GM19395 (cell line): ENCODE data around the gene PLCXD1.
"Not testable (repeated sequence)": the region's sequence is repeated elsewhere in the genome, so short reads cannot be mapped to it uniquely, and the experiment has no call there.

Experiments used
- ATAC-seq: cut with Tn5 transposase; IDR thresholded peaks from one replicate; pipeline ENCODE4 v1.9.1; 2021; ENCODE audit warnings: mild to moderate bottlenecking, moderate library complexity; ENCODE audit not compliant: unreplicated experiment

Gene PLCXD1

DNA sequence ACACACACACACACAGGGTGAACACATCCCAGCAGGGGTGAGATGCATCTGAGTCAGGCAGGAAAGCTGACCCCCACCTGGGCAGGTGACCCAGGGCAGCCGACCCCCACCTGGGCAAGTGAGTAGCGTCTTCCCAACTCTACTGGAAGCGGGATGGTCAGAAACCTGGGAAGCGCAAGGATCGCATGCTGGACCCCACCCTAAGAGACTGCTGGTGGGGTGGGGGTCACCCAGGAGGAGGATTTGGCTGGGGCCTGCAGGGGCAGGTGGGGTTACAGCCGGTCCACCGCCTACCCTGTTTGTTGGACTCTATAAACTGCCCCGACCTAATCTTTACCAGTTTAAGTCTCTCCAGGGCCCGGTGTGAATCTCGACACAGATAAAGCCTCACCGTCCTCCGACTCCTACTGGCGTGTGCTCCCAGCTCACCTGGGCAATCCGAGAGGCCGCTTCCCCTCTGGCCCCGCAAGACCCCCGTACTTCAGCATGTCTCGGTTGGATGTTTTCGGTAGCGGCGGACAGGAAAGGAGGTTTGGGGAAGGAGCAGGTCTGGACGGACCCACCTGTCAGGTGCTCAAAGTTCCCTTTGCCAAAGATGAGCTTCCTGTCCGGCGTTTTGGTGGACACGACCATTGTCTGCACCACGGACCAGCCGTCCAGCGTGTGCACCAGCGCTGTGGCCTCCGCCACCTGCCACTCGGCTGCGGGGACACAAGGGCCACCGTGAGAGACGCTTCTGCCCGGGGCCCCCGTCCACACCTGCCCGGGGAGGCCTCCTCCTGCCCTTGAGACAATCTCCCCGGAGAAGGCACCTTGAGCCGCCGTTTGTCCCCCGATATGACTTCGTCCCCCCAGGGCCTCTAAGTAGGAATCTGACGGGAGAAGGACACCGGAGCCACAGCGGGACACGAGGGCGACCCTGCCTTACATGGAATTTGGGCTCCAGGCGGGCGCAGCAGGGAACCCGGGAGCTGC lies 35.5 kb downstream of the PLCXD1 start:
- no peak for ATAC-seq

DNA sequence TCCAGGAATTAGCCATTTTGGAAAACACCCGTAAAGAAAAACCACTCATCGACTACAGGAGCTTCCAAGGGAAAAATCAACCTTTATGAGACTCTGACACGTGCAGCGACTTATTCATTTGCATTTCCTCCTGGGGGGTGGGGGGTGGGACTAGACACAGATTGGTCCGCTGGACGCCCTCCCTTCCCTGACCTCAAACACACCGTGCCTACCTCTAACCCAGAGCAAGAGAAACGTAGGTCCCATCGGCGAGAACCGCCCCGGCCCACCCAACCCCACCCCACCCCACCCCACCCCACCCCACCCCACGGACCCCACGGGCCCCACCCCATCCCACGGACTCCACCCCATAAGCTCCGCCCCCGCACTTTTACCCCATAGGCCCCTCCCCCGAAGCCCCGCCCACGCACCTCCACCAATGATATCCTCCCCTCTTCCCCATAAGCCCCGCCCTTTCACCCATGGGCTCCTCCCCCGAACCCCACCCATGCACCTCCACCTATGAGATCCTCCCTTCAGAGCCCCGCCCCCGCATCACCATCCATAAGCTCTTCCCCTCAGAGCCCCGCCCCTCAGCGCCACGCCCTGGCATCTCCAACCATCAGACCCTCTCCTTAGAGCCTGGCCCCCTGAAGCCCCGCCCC lies 36.4 kb downstream of the PLCXD1 start:
- no peak for ATAC-seq

DNA sequence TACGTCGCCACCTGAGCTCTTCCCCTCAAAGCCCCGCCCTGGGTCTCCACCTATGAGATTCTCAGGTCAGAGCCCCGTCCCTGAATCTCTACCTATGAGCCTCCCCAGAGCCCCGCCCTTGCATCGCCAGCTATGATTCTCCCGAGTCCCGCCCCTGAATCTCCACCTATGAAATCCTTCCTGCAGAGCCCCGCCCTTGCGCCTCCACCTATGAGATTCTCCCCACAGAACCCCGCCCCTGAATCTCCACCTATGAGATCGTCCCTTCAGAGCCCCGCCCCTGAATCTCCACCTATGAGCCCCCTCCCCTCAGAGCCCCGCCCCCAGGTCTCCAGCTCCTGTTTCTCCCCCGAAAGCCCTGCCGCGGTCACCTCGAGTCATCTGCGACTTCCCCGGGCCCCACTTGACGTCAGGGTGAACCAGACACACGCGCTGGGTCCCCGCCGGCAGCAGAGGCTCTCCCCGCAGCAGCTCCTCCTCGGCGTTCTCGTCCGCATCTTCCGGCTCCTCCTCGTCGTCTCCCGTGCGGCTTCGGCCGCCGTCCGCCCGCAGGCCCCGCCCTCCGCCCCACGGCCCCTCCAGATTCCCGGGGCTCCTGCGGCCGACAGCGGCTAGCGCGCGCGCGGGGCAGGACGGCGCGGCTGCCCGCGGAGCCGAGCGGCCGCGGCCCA lies 37.0 kb downstream of the PLCXD1 start:
- peak; percentile 68 for ATAC-seq

DNA sequence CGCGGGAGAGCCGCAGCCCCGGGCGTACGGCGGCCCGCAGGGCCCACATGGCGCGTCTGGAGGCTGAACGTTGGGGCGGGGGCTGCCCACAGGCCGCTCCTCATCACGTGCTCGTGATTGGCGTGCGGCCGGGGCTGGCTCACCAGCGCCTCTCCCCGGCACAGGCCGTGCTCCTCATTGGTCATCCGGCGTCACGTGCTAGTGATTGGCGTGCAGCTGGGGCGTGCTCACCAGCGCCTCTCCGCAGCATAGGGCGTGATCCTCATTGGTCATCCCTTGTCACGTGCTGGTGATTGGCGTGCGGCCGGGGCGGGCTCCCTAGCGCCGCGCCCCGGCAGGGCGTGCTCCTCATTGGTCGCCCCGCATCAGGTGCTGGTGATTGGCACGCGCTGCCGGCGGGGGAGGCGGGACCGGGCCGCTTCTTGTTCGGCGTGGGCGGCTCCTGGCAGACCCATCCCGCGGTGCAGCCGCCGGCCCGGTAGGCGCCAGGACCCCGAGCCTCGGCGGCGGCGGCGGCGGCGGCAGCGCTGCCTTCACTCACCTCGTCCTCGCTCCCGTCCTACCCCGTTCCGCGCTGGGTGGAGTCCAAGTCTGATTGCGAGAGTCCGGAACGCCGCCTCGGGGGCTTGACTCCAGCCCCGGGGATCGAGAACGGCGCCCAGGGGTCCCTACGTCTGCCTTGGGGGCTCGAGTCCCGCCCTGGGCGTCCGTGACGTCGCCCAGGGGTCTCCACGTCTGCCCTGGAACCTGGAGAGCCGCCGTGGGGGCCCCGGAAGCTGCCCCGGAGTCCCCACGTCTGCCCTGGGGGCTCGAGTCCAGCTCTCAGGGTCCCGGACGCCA lies 37.8 kb downstream of the PLCXD1 start, which contains the start of gene GTPBP6:
TSS of gene GTPBP6 (minus strand) at position 58 of the 840 bp plus-strand sequence. CDS start at position 49, 9 bp downstream.
- ATAC-seq, result peak; percentile 81

DNA sequence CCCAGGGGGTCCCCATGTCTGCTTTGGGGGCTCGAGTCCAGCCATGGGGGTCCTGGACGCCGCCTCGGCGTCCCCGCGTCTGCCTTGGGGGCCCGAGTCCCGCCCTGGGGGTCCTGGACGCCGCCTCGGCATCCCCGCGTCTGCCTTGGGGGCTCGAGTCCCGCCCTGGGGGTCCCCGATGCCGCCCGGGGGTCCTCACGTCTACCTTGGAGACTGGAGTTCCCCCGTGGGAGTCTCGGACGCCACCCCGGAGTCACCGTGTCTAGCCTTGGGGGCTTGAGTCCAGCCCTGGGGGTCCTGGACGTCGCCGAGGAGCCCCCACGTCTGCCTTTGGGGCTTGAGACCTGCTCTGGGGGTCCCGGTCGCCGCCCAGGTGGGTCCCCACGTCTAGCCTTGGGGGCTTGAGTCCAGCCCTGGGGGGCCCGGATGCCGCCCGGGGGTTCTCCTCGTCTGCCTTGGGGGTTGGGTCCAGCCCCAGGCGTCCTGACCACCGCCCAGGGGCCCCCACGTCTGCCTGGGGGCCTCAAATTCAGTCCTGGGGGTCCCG lies 38.5 kb downstream of the PLCXD1 start:
- no peak for ATAC-seq

DNA sequence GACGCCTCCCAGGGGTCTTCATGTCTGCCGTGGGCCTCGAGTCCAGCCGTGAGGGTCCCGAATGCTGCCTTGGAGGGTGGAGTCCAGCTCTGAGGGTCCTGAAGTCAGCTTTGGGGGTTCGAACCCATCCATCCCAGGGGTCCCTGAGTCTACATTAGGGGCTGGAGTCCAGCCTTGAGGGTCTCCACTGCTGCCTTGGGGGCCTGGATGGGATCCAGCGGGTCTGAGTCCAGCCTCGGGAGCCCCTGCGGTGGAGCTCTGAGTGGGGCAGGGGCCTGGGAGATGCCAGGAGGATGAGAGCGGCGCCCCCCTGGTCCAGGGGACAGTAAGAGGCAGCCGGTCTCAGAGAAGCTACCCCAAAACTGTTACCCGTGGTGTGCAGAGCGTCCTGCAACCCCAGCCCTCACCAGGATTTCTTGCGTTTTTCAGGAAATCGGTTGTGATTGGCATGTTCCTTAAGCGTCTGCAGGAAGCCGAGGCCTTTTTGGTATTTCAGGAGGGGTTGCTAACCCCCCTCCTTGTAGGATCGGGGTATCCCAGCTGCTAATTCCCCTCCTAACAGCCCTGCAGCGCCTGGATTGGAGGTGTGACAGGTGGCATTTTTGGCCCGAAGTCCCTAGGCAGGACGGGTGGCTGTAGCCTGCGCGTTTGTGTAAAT lies 39.1 kb downstream of the PLCXD1 start:
- no peak for ATAC-seq

DNA sequence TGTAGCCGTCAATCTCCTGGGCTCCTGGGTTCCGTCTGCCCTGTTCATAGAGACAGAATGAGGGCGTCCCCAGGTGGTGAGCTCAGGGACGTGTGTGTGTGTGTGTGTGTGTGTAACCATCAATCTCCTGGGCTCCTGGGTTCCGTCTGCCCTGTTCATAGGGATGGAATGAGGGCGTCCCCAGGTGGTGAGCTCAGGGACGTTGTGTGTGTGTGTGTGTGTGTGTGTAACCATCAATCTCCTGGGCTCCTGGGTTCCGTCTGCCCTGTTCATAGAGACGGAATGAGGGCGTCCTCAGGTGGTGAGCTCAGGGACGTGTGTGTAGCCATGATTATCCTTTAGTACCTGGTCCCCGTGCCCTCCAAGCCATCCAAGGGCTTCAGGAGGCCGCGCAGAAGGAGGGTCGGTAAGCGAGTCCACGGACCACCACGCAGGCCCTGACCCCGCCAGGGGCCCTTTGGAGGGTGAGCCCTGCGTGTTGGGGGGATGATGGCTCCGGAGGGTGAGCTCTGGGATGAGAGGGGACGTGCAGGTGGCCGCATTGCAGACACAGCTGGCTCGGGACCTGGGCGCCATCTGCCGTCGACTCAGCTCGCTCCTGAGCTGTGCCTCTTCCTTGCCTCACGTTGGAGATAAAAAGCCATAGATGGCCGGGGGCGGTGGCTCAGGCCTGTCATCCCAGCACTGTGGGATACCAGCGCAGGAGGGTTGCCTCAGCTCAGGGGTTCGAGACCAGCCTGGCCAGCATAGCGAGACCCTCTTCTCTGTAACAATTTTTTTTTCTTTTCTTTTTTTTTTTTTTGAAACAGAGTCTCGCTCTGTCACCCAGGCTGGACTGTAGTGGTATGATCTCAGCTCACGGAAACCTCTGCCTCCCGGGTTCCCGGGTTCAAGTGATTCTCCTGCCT lies 42.8 kb downstream of the PLCXD1 start:
- ATAC-seq, result no peak

DNA sequence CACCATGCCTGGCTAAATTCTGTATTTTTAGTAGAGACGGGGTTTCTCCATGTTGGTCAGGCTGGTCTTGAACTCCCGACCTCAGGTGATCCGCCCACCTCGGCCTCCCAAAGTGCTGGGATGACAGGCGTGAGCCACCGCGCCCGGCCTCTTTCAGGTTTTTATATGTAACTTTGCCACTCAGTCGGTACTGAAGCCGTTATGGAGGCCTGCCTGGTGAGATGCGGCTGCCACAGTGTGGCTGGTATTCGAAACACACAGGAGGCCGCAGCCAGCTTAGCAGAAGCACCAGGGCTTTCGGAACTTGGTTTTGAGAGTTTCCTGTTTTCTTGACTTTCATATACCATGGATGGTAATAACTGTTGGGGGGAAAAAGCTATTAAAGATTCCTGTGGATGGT lies 43.5 kb downstream of the PLCXD1 start:
- ATAC-seq, result not testable (repeated sequence)

DNA sequence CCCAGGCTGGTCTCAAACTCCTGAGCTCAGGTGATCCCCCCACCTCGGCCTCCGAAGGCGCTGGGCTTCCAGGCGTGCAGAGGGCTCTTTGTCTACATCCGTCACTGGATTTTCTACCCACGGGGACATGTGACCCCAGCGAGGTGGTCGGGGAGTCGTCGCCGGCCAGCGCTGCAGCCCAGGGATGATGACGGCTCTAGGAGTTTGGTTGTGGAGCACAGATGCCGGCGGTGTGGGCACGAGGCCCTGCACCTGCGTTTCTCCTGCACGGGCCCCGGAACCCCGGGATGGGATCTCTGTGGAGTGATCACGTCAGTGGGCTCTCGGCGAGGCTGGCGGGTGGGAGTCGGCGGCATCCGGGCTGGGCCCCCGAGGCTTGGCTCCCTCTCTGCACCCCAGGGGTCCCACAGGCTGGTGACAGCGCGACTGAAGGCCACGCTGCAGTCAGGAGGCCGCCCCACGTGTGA lies 46.5 kb downstream of the PLCXD1 start:
- no peak for ATAC-seq

DNA sequence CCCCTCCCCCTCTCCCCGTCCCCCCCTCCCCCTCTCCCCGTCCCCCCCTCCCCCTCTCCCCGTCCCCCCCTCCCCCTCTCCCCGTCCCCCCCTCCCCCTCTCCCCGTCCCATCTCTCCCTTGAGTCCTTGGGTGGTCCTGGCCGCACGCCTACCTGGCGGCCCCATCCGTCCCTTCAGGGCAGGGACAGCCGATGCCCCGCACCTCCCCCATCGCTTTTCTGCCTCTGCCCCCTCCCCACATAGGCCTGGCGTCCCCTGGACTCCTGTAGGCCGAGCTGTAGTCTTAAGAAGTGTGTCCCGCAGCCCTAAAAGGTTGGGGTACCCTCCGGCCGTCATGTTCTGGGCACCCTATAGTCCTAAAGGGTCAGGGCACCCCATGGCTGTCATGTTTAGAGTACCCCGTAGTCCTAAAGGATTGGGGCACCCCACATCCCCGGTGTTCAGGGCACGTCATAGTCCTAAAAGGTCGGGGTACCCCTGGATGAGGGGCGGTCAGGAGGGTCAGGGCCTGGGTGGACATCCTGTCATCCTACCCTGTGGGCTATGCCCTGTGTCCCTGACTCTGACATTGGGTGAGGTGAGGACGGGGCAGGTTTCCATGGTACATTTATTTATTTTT lies 48.2 kb downstream of the PLCXD1 start:
- no peak for ATAC-seq

DNA sequence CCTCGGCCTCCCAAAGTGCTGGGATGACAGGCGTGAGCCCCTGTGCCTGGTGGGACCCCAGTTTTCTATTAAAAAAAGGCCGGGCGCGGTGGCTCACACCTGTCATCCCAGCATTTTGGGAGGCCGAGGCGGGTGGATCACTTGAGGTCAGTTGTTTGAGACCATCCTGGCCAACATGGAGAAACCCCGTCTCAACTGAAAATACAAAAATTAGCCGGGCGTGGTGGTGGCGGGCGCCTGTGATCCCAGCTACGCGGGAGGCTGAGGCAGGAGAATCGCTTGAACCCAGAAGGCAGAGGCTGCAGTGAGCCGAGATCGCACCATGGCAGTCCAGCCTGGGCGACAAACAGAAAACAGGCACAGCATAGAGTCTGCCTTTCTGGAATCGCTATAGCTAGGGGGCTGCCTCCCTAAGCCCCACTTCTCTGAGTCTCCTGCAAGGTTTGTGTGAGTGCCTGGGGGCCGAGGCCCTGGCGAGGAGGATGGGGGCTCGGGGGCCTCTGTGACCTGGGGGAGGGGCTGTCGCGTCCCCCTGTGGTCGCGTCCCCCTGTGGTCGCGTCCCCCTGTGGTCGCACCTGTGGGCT lies 49.1 kb downstream of the PLCXD1 start:
- not testable (repeated sequence) for ATAC-seq

DNA sequence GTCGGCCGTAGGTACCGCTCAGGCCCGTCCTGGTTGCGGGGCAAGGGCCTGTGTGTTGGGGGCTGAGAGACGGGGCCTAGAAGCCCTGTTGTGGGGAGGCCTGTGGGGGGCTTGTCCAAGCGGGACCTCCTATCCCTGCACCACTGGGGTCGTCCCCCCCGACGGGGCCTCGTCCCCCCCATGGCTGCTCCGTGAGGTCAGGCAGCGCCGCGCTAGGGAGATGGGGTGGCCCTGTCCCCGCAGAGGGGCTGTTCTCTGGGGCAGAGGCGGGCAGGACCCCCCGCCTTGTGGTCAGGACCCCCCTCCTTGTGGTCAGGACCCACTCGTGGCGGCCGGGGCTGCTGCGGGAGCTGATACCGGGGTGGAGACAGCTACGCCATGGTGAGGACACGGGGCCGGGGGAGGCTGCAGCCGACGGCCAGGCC lies 49.6 kb downstream of the PLCXD1 start:
- ATAC-seq, result no peak

DNA sequence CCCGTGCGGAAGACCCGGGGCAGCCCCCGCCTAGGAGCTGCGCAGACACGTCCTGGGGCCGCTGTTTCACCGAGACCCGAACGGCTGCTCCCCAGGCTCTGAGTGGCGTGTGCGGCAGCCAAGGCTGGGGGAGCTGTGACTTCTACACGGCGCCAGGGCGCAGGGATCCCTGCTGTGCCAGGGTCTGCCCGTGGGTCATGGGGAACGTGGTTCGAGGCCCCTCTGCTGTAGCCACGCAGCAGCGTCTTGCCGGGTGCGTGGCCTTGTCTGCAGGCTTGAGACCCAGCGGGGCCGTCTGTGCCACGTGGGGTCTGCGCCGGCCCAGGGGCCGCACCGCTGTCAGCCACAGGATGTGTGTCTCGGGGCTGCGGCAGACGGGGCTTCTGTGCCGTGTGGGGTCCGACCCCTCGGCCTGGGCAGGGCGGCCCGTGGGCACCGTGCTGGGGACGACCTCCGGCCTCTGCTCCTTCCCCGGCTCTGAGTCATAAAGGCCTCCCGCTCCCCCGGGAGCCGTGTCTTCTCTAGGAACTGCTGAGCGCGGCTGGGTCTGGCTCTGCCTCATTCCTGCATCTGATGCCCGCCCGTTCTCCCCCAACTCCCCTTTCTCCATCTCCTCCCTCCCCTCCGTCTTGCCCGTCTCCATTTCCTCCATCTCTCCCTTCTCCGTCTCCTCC lies 50.1 kb downstream of the PLCXD1 start:
- no peak for ATAC-seq

DNA sequence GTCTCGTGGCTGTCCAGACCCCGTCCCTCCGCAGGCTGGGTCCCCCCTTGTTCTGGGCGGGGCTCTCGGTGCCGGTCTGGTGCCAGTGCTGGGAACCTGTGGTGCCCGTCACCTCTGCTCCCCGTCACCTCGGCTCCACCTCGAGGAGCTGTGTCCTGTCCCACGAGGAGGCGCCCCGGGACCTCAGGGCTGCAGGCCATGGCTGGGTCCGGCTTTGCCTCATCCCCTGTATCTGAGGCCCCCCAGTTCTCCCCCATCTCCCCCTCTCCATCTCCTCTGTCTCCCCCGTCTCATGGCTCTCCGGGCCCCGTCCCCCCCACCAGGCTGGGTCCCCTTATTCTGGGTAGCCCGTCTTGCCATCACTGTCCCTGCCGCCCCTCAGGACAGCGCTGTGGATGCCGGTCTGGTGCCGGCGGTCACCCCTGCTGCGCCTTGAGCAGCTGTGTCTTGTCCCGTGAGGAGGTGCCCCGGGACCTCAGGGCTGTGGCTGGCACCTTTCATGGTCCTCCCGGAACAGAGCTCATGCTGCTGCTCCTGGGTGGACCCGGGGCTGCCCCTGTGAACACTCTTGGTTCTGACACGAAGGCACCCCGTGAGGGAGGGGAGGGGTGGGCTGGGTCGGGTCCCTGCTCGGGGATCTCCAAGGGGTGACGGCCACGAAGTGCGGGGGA lies 50.8 kb downstream of the PLCXD1 start:
- no peak for ATAC-seq

DNA sequence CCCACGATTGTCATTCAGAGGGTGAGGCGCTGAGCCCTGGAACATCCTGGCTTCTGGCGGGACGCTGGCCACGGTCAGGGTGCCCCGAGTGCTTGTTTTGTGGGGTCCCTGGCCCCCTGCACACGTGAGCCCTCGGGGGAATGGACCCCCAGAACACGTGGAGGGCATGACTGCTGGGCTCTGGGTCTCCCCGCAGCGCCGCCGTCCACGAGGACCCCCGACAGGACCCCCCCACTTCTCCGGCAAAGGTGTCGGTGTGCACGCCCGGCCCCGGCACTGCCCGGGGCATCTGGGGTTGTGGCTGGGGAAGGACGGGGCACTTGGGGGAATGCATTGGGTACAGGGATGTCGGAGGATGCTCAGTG lies 51.3 kb downstream of the PLCXD1 start:
- no peak for ATAC-seq

DNA sequence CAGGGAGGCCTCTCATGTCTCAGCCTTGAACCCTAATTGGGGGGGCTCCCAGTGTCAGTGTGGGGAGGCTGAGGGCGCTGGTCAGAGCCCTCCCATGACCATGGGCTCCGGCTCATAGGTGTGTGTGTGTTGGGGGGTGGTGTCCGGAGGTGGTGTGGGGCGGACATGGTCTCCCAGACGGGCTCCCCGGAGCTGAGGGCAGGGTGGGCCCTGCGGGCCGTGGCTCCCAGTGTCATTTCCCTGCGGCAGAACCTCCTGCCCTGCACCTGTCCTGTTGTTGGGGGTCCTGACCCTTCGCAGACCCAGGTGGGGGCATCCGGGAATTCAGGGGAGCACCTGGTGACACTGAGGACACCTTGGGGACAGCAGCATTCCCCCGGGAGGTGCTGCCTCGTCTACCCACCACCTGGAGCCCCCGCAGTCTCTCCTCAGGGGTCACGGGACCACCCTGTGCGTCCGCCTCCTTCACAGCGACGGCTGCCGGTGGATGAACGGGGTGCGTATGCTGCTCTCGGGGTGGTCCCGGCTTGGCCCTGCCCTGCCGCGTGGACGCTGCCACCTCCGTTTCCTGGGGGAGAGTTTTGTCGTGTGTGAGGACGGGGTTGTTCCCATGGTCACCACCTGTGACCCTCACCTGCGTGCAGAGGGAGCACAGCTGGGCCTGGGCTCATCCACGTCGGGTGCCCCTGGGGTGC lies 51.9 kb downstream of the PLCXD1 start:
- no peak for ATAC-seq
